Panc1 (cell line): ENCODE data around the gene TFAP2B. TPM values are rescaled to one million over a fixed set of nuclear protein-coding genes. Genes with fewer than 3 reads are reported as not detected.
A peak's percentile ranks its signal among the peaks of the same experiment; 100 is the strongest.

Experiments used
- ATAC-seq: fragments of 200-7000 bp; cut with Tn5 transposase; 2 replicates; pipeline ENCODE4 v1.9.1; 2020; ENCODE audit warnings: mild to moderate bottlenecking, moderate library complexity
- BruUV-seq: library from RNA; stranded (reverse); fragments of 400-500 nt; replicated peaks from 2 replicates; lab custom pipeline; 2021; lab: Mats Ljungman, UMichigan
- CTCF ChIA-PET: fragments of 300-600 bp; sonication (Branson Sonifier 250); formaldehyde crosslinking; loops from one replicate; lab custom pipeline; 2022; ENCODE audit warnings: antibody characterized with exemption; lab: Charles Lee
- POLR2A ChIA-PET: fragments of 300-600 bp; sonication (Branson Sonifier 250); formaldehyde crosslinking; loops from one replicate; lab custom pipeline; 2022; ENCODE audit warnings: antibody characterized with exemption; lab: Charles Lee
- DNase-seq: peaks from one replicate; pipeline ENCODE4 v3.0.0-alpha.2; 2010; ENCODE audit warnings: low read depth, low spot score
- H3K27ac ChIP-seq: 2 replicates; pipeline ENCODE4 v1.5.1; 2011; ENCODE audit warnings: mild to moderate bottlenecking, low read length, inconsistent platforms
- H3K27me3 ChIP-seq: fragments of 200-500 bp; sonication (Bioruptor generic); 2 replicates; pipeline ENCODE4 v1.6.0; 2014; ENCODE audit warnings: low read length, inconsistent platforms; ENCODE audit not compliant: control insufficient read depth, insufficient read depth
- H3K36me3 ChIP-seq: fragments of 200-500 bp; sonication (Bioruptor generic); 2 replicates; pipeline ENCODE4 v1.5.1; 2014; ENCODE audit warnings: inconsistent platforms, mild to moderate bottlenecking, low read length, moderate library complexity; ENCODE audit not compliant: control insufficient read depth, insufficient read depth
- H3K4me1 ChIP-seq: 2 replicates; pipeline ENCODE4 v1.5.1; 2011; ENCODE audit warnings: inconsistent platforms, mild to moderate bottlenecking, low read length, moderate library complexity; ENCODE audit not compliant: control insufficient read depth, insufficient read depth
- H3K4me3 ChIP-seq, 2 experiments: 2 replicates each; pipeline ENCODE4 v1.5.1; 2011 to 2012; ENCODE audit warnings: low read depth in 2 of 2, low read length in 2 of 2, mild to moderate bottlenecking in 2 of 2, inconsistent platforms in 1 of 2, moderate library complexity in 1 of 2
- H3K9me3 ChIP-seq: fragments of 200-500 bp; sonication (Bioruptor generic); 2 replicates; pipeline ENCODE4 v1.5.1; 2014; ENCODE audit warnings: low read depth, mild to moderate bottlenecking, inconsistent platforms, low read length, moderate library complexity; ENCODE audit not compliant: control insufficient read depth, insufficient read depth
- POLR2AphosphoS5 ChIP-seq: IDR thresholded peaks from 2 replicates; pipeline ENCODE4 v1.6.1; 2012; ENCODE audit warnings: mild to moderate bottlenecking, low read depth, low read length, moderate library complexity
- SIN3A ChIP-seq: IDR thresholded peaks from 2 replicates; pipeline ENCODE4 v1.6.1; 2012; ENCODE audit warnings: low read depth, mild to moderate bottlenecking, low read length, moderate library complexity, borderline replicate concordance; ENCODE audit not compliant: insufficient read depth
- TCF7L2 ChIP-seq: IDR thresholded peaks from 2 replicates; pipeline ENCODE4 v1.6.1; 2011; ENCODE audit warnings: mild to moderate bottlenecking, low read depth, low read length, inconsistent platforms
- in situ Hi-C: cut with HindIII; loops from 2 replicates; pipeline ENCODE4 v1.10.0; 2016; ENCODE audit warnings: low sequenced_read_pairs, low pct_unique_long_range_greater_than_20kb
- intact Hi-C: fragments of 100-400 bp; cut with micrococcal nuclease; formaldehyde crosslinking; loops from one replicate; pipeline ENCODE4 v1.10.0; 2022; ENCODE audit not compliant: unreplicated experiment
- total RNA-seq: library from RNA; stranded (reverse); gene quantifications from one replicate; pipeline ENCODE4 v1.2.1, GENCODE V29; 2021; ENCODE audit not compliant: unreplicated experiment
- TF ChIP-seq, protein P1 (sequence below), 2 experiments: IDR thresholded peaks; 2 replicates each; pipeline ENCODE4 v1.6.1; 2011 to 2012; ENCODE audit warnings: low read depth in 2 of 2, control low read depth in 1 of 2, low read length in 1 of 2, mild to moderate bottlenecking in 1 of 2, moderate library complexity in 1 of 2; ENCODE audit not compliant: insufficient read depth in 1 of 2
- TF ChIP-seq, protein P2 (sequence below): fragments of 450-650 bp; IDR thresholded peaks from 2 replicates; pipeline ENCODE4 v1.5.1; 2017; ENCODE audit warnings: mild to moderate bottlenecking

TFAP2B gene
- total RNA-seq, 1 experiment from 2014 or later, result not detected

DNA sequence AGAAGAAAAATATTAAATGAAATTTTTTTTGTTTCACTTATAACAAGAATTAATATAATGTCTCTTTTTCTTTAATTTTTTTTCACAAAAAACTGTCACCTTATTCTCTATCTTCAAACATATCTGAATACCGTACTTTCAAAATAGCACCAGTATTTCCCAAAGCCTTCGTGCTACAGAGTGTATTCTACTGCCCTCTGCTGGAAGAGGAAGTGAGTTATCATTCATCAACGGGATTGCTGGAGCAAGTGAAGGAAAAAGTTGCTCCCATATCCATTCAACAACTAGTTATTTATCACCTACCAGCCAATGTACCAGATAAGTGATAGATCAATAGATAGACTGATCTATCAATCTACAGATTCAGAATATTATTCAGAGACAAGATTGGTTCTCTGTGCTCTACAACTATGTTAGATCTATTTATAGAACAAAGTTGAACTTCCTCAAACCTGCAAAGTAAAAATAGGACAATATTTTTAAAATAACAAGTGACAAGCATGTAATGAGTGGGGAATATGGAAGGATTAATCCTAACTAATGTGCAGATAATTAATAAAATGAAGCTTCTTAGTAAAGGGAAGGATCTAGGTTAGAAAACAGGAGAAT, 26.7 kb upstream of the TFAP2B start:
- POLR2A ChIA-PET, result no interaction called here
- BruUV-seq, result no TSS peak
- ATAC-seq, result peak; percentile 74; the same call in 1 of the 2 replicates

GRCh38 chr6:50792771-50793170, 25.9 kb upstream of the TFAP2B start:
- Histone ChIP-seq H3K4me1 (no peaks in the 10 kb centered on the region), H3K36me3 (no peaks in the 10 kb centered on the region), H3K4me3 (no peak overlapping the region), H3K27me3 (no peaks in the 10 kb centered on the region), H3K27ac (no peak overlapping the region), H3K9me3 (no peaks in the 10 kb centered on the region)
- ATAC-seq, result no peak
- ChIA-PET CTCF (no interaction called here), POLR2A (no interaction called here)
- DNase-seq, result no peak
- no peak for TF ChIP-seq POLR2AphosphoS5
- TF ChIP-seq TCF7L2, result no peak
- TF ChIP-seq SIN3A, result no peak
- TF ChIP-seq, protein P1, sequence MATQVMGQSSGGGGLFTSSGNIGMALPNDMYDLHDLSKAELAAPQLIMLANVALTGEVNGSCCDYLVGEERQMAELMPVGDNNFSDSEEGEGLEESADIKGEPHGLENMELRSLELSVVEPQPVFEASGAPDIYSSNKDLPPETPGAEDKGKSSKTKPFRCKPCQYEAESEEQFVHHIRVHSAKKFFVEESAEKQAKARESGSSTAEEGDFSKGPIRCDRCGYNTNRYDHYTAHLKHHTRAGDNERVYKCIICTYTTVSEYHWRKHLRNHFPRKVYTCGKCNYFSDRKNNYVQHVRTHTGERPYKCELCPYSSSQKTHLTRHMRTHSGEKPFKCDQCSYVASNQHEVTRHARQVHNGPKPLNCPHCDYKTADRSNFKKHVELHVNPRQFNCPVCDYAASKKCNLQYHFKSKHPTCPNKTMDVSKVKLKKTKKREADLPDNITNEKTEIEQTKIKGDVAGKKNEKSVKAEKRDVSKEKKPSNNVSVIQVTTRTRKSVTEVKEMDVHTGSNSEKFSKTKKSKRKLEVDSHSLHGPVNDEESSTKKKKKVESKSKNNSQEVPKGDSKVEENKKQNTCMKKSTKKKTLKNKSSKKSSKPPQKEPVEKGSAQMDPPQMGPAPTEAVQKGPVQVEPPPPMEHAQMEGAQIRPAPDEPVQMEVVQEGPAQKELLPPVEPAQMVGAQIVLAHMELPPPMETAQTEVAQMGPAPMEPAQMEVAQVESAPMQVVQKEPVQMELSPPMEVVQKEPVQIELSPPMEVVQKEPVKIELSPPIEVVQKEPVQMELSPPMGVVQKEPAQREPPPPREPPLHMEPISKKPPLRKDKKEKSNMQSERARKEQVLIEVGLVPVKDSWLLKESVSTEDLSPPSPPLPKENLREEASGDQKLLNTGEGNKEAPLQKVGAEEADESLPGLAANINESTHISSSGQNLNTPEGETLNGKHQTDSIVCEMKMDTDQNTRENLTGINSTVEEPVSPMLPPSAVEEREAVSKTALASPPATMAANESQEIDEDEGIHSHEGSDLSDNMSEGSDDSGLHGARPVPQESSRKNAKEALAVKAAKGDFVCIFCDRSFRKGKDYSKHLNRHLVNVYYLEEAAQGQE (IDR thresholded peaks at IDR 0.05; ENCODE audit: insufficient read depth in 1 of 2, low read depth in 2 of 2, low read length in 1 of 2), result no peak
- TF ChIP-seq, protein P2, sequence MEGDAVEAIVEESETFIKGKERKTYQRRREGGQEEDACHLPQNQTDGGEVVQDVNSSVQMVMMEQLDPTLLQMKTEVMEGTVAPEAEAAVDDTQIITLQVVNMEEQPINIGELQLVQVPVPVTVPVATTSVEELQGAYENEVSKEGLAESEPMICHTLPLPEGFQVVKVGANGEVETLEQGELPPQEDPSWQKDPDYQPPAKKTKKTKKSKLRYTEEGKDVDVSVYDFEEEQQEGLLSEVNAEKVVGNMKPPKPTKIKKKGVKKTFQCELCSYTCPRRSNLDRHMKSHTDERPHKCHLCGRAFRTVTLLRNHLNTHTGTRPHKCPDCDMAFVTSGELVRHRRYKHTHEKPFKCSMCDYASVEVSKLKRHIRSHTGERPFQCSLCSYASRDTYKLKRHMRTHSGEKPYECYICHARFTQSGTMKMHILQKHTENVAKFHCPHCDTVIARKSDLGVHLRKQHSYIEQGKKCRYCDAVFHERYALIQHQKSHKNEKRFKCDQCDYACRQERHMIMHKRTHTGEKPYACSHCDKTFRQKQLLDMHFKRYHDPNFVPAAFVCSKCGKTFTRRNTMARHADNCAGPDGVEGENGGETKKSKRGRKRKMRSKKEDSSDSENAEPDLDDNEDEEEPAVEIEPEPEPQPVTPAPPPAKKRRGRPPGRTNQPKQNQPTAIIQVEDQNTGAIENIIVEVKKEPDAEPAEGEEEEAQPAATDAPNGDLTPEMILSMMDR, result no peak
- no TSS peak for BruUV-seq
- in situ Hi-C loops (no loop called here), intact Hi-C loops (loop anchor here (2.0 to 5.0 kb wide), 2 partner anchors 135 to 662 kb away; no protein-coding TSS in a partner anchor)

More for the DNA sequence above, 26.7 kb upstream of the TFAP2B start:
- Histone ChIP-seq H3K27me3 (no peaks in the 10 kb centered on the region), H3K36me3 (no peaks in the 10 kb centered on the region), H3K9me3 (no peaks in the 10 kb centered on the region), H3K27ac (no peak overlapping the region), H3K4me1 (no peaks in the 10 kb centered on the region), H3K4me3 (no peak overlapping the region)
- in situ Hi-C loops, result no loop called here
- peak; percentile 28 for DNase-seq
- TF ChIP-seq, protein P2, result peak; percentile 77; the same call in 1 of the 2 replicates
- TF ChIP-seq TCF7L2, result no peak
- intact Hi-C loops, result loop anchor here (2.0 to 5.0 kb wide), 2 partner anchors 135 to 661 kb away; no protein-coding TSS in a partner anchor
- CTCF ChIA-PET, result no interaction called here
